Myocyte (in vitro differentiated cells): Measurements from ENCODE around the gene GTF3C5. TPM values are rescaled to one million over a fixed set of nuclear protein-coding genes. Genes with fewer than 3 reads are reported as not detected.
A peak's percentile ranks its signal among the peaks of the same experiment; 100 is the strongest.

Experiments
- DNase-seq: peaks from one replicate; pipeline ENCODE4 v3.0.0-alpha.2; 2012; ENCODE audit warnings: low read depth
- polyA plus RNA-seq: library from polyadenylated mRNA; unstranded; fragments of >200 nt; gene quantifications from one replicate; pipeline ENCODE4 v1.2.1, GENCODE V29; 2012; ENCODE audit warnings: missing spikeins
- total RNA-seq: library from RNA; depleted of rRNA; stranded (reverse); fragments of >200 nt; gene quantifications from 2 replicates; pipeline ENCODE4 v1.2.3, GENCODE V29; 2014

The GTF3C5 gene
- 50.6 and 59.6 TPM in 2 replicates for total RNA-seq
- polyA plus RNA-seq, result 33.5 TPM

GRCh38 chr9:133030317-133031129 is at the start of gene GTF3C5:
Gene GTF3C5 (plus strand): TSS chr9:133030997. CDS start chr9:133031012, 15 bp downstream.
- peak; percentile 100 for DNase-seq

- no peak for DNase-seq
Measured at GRCh38 chr9:132982458-132982857, 48.3 kb upstream of the GTF3C5 start.

GRCh38 chr9:132983491-132984201 is 47.2 kb upstream of the GTF3C5 start:
- no peak for DNase-seq

GRCh38 chr9:132984202-132985070 is 46.4 kb upstream of the GTF3C5 start:
- no peak for DNase-seq

GRCh38 chr9:132985071-132985350 is 45.8 kb upstream of the GTF3C5 start:
- DNase-seq, result no peak

- DNase-seq, result peak; percentile 73
Measured at GRCh38 chr9:132985489-132985888, 45.3 kb upstream of the GTF3C5 start.

- no peak for DNase-seq
Measured at GRCh38 chr9:132986114-132986513, 44.7 kb upstream of the GTF3C5 start.

- no peak for DNase-seq
Measured at GRCh38 chr9:132986640-132987620, 43.9 kb upstream of the GTF3C5 start.

- no peak for DNase-seq
Measured at GRCh38 chr9:132988244-132989013, 42.4 kb upstream of the GTF3C5 start.

- DNase-seq, result no peak
Measured at GRCh38 chr9:132989014-132989310, 41.8 kb upstream of the GTF3C5 start.

GRCh38 chr9:132989414-132989996 is 41.3 kb upstream of the GTF3C5 start:
- no peak for DNase-seq

GRCh38 chr9:132989998-132990557 is 40.7 kb upstream of the GTF3C5 start:
- peak; percentile 36 for DNase-seq

GRCh38 chr9:132990781-132991180 is 40.0 kb upstream of the GTF3C5 start:
- DNase-seq, result no peak

GRCh38 chr9:132991351-132992300 is 39.2 kb upstream of the GTF3C5 start:
- peak; percentile 29 for DNase-seq

- DNase-seq, result peak; percentile 55
Measured at GRCh38 chr9:132993511-132993939, 37.3 kb upstream of the GTF3C5 start.

GRCh38 chr9:132994410-132995120 is 36.2 kb upstream of the GTF3C5 start:
- DNase-seq, result peak; percentile 70

GRCh38 chr9:132995121-132995420 is 35.7 kb upstream of the GTF3C5 start:
- DNase-seq, result no peak

GRCh38 chr9:132995879-132996278 is 34.9 kb upstream of the GTF3C5 start:
- no peak for DNase-seq
